GM06990 (cell line): ENCODE measurements around the gene LRP1B.

ENCODE experiments used
- DNase-seq: peaks from one replicate; pipeline ENCODE4 v3.0.0-alpha.2; 2011; ENCODE audit not compliant: insufficient read length; ENCODE audit errors: extremely low read depth
- H3K27me3 ChIP-seq: replicated peaks from 2 replicates; pipeline ENCODE4 v1.6.0; 2011; ENCODE audit warnings: low read length; ENCODE audit not compliant: control insufficient read depth, insufficient read depth
- H3K36me3 ChIP-seq: 2 replicates; pipeline ENCODE4 v1.5.1; 2011; ENCODE audit warnings: low read length; ENCODE audit not compliant: control insufficient read depth, insufficient read depth
- H3K4me3 ChIP-seq: replicated peaks from 2 replicates; pipeline ENCODE4 v1.5.1; 2011; ENCODE audit warnings: low read depth, mild to moderate bottlenecking, control low read depth, low read length
- CTCF ChIP-seq: IDR thresholded peaks from 2 replicates; pipeline ENCODE4 v1.5.1; 2011; ENCODE audit warnings: low read length, control low read depth, mild to moderate bottlenecking, inconsistent platforms; ENCODE audit not compliant: insufficient read depth, poor library complexity, severe bottlenecking

LRP1B gene

GRCh38 chr2:141271346-141271745 lies 859.5 kb downstream of the LRP1B start:
- no peaks in the 10 kb centered on the region for H3K27me3 ChIP-seq
- no peak for TF ChIP-seq CTCF
- DNase-seq = no peak
- no peak overlapping the region for H3K4me3 ChIP-seq
- H3K36me3 ChIP-seq = no peaks in the 10 kb centered on the region

- Histone ChIP-seq H3K27me3 (no peaks in the 10 kb centered on the region), H3K36me3 (no peaks in the 10 kb centered on the region), H3K4me3 (no peak overlapping the region)
- TF ChIP-seq CTCF = no peak
- DNase-seq = no peak
These were observed 866.0 kb downstream of the LRP1B start for GRCh38 chr2:141264848-141265247.

- no peaks in the 10 kb centered on the region for H3K36me3 ChIP-seq
- no peak for DNase-seq
- H3K4me3 ChIP-seq = no peak overlapping the region
- TF ChIP-seq CTCF = no peak
- H3K27me3 ChIP-seq = no peaks in the 10 kb centered on the region
These were observed 869.9 kb downstream of the LRP1B start for GRCh38 chr2:141260911-141261310.

GRCh38 chr2:141259683-141260082 lies 871.1 kb downstream of the LRP1B start:
- TF ChIP-seq CTCF = no peak
- Histone ChIP-seq H3K27me3 (no peaks in the 10 kb centered on the region), H3K4me3 (no peak overlapping the region), H3K36me3 (no peaks in the 10 kb centered on the region)
- DNase-seq = no peak

- DNase-seq = no peak
- Histone ChIP-seq H3K27me3 (no peaks in the 10 kb centered on the region), H3K36me3 (no peaks in the 10 kb centered on the region), H3K4me3 (no peak overlapping the region)
- TF ChIP-seq CTCF = no peak
These were observed 888.8 kb downstream of the LRP1B start for GRCh38 chr2:141242008-141242407.

GRCh38 chr2:141226560-141226959 lies 904.3 kb downstream of the LRP1B start:
- TF ChIP-seq CTCF = no peak
- DNase-seq = no peak
- Histone ChIP-seq H3K36me3 (no peaks in the 10 kb centered on the region), H3K4me3 (no peak overlapping the region), H3K27me3 (no peaks in the 10 kb centered on the region)
